ENCODE measurements around the gene SWSAP1.

SWSAP1 gene

GRCh38 chr19:11365557-11366117, 8.8 kb upstream of the SWSAP1 start:
- TF ChIP-seq REST (IDR thresholded peaks at IDR 0.05; ENCODE audit: insufficient read depth in 1 of 2, low read depth in 2 of 2, low read length in 2 of 2) (no peak), FOXP2 (optimal IDR thresholded peaks at IDR 0.05; ENCODE audit: borderline replicate concordance, extremely low read depth, extremely low read length, insufficient read depth) (no peak), TAF1 (IDR thresholded peaks at IDR 0.05; ENCODE audit: borderline replicate concordance, insufficient read depth, low read length) (no peak), POLR2AphosphoS5 (IDR thresholded peaks at IDR 0.05; ENCODE audit: low read depth, low read length) (no peak), SIN3A (IDR thresholded peaks at IDR 0.05; ENCODE audit: borderline replicate concordance, insufficient read depth, low read length) (no peak)

DNA sequence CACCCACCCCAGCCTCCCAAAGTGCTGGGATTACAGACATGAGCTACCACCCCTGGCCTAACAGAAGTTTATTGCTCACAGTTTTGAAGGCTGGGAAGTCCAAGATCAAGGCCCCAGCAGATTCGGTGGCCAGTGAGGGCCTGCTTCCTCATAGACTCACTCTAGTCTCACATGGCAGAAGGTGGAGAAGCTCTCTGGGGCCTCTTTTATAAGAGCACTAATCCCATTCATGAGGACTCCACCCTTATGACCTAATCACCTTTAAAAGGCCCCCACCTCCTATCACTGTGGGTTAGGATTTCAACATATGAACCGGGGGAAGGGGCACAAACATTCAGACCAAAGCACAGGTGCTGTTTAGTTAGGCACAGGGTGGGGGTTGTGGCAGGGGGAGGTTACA, 6.9 kb upstream of the SWSAP1 start:
- no peak for TF ChIP-seq SIN3A (IDR thresholded peaks at IDR 0.05; ENCODE audit: borderline replicate concordance, insufficient read depth, low read length)
- no peak for TF ChIP-seq REST (IDR thresholded peaks at IDR 0.05; ENCODE audit: insufficient read depth in 1 of 2, low read depth in 2 of 2, low read length in 2 of 2)
- no peak for TF ChIP-seq TAF1 (IDR thresholded peaks at IDR 0.05; ENCODE audit: borderline replicate concordance, insufficient read depth, low read length)
- no peak for TF ChIP-seq FOXP2 (optimal IDR thresholded peaks at IDR 0.05; ENCODE audit: borderline replicate concordance, extremely low read depth, extremely low read length, insufficient read depth)
- TF ChIP-seq POLR2AphosphoS5 (IDR thresholded peaks at IDR 0.05; ENCODE audit: low read depth, low read length): no peak

DNA sequence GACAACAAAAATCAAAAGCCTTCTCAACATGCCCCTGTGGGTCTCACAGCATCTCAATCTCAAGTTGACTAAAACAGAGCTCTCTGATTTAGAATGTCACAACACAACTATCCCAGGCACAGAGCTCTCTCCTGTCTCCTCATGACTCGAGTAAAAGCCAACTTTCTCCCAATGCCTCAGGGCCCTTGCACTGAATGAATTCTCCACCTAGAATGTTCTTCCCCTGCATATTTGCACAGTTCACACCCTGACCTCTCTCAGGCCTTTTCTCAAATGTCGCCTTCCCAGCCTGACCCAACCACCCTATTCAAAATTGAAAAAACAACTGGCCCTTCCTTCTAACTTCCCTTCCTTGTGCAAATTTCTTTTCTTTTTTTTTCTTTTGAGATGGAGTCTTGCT, 3.7 kb upstream of the SWSAP1 start:
- TF ChIP-seq SIN3A (IDR thresholded peaks at IDR 0.05; ENCODE audit: borderline replicate concordance, insufficient read depth, low read length) (no peak), POLR2AphosphoS5 (IDR thresholded peaks at IDR 0.05; ENCODE audit: low read depth, low read length) (no peak), FOXP2 (optimal IDR thresholded peaks at IDR 0.05; ENCODE audit: borderline replicate concordance, extremely low read depth, extremely low read length, insufficient read depth) (no peak), REST (IDR thresholded peaks at IDR 0.05; ENCODE audit: insufficient read depth in 1 of 2, low read depth in 2 of 2, low read length in 2 of 2) (no peak), TAF1 (IDR thresholded peaks at IDR 0.05; ENCODE audit: borderline replicate concordance, insufficient read depth, low read length) (no peak)

- TF ChIP-seq POLR2AphosphoS5 (IDR thresholded peaks at IDR 0.05; ENCODE audit: low read depth, low read length) (no peak), REST (IDR thresholded peaks at IDR 0.05; ENCODE audit: insufficient read depth in 1 of 2, low read depth in 2 of 2, low read length in 2 of 2) (no peak), SIN3A (IDR thresholded peaks at IDR 0.05; ENCODE audit: borderline replicate concordance, insufficient read depth, low read length) (no peak), TAF1 (IDR thresholded peaks at IDR 0.05; ENCODE audit: borderline replicate concordance, insufficient read depth, low read length) (no peak), FOXP2 (optimal IDR thresholded peaks at IDR 0.05; ENCODE audit: borderline replicate concordance, extremely low read depth, extremely low read length, insufficient read depth) (no peak)
Measured at GRCh38 chr19:11373166-11373884, 1.1 kb upstream of the SWSAP1 start.

Measured in PFSK-1 (cell line).